ENCODE results near the gene MRAP2.

- no peak for TF ChIP-seq EZH2 (IDR thresholded peaks at IDR 0.05; ENCODE audit: insufficient read depth, poor library complexity, severe bottlenecking)
- no peak for TF ChIP-seq EZH2phosphoT487 (IDR thresholded peaks at IDR 0.05; ENCODE audit: insufficient read depth, low read depth)
Observed at GRCh38 chr6:84035484-84035883, 1.9 kb downstream of the MRAP2 start.
